Measurements from ENCODE around the gene PGLYRP2. TPM values are rescaled to one million over a fixed set of nuclear protein-coding genes. Genes with fewer than 3 reads are reported as not detected.

The PGLYRP2 gene
- total and polyA plus RNA-seq, 2 experiments from 2014 or later: not detected

DNA sequence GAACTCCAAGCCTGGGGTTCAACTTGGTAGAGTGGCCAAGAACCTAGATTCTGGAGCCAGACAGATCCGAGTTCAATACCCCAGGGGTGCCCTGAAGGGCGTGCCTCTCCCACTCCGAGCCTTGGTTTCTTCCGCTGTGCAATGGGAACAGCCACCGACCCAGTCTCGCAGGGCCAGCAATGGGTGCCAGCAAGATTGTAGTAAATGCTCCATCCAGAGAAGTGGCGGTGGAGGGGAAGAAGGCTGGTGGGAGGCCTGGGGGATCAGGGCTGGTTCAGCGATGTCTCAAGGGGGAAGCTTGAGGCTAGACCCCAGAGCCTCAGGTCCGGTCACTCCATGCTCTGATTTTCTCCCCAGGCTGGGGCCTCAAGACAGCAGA lies 34.1 kb downstream of the PGLYRP2 start:
- no peak overlapping the region for H3K27ac ChIP-seq
- H3F3A ChIP-seq (ENCODE audit: insufficient read depth): peaks cover 2% of the 10 kb centered on the region; the same call in 1 of the 2 replicates
- in situ Hi-C loops (cut with MboI): no loop called here
- no peaks in the 10 kb centered on the region for H3K9me3 ChIP-seq (ENCODE audit: low read depth)
- H3K36me3 ChIP-seq (ENCODE audit: low read depth): no peaks in the 10 kb centered on the region
- H4K20me1 ChIP-seq (ENCODE audit: insufficient read depth): no peaks in the 10 kb centered on the region
- no peak overlapping the region for H3K4me3 ChIP-seq
- no peaks in the 10 kb centered on the region for H3K9me2 ChIP-seq (ENCODE audit: insufficient read depth)
- H3K79me2 ChIP-seq (ENCODE audit: insufficient read depth): no peaks in the 10 kb centered on the region
- TF ChIP-seq EZH2 (IDR thresholded peaks at IDR 0.05; ENCODE audit: insufficient read depth, poor library complexity, severe bottlenecking) (no peak), EZH2phosphoT487 (IDR thresholded peaks at IDR 0.05; ENCODE audit: insufficient read depth, low read depth) (no peak)
- H3K9ac ChIP-seq: no peak overlapping the region
- no peak overlapping the region for H3K4me2 ChIP-seq (ENCODE audit: unreplicated experiment)
- 74 to 79% methylated on average over 9 of the region's 9 CpGs for WGBS, 2 experiments (ENCODE audit: low coverage in 1 of 2, low lambda C conversion rate in 2 of 2, missing lambda C conversion rate in 2 of 2)
- no peak for DNase-seq
- H3K4me1 ChIP-seq (ENCODE audit: insufficient read depth): no peaks in the 10 kb centered on the region; the same call in 1 of the 2 replicates
- H3K27me3 ChIP-seq (replicated peaks; ENCODE audit: insufficient read depth): no peaks in the 10 kb centered on the region
- no peak overlapping the region for H2AFZ ChIP-seq

DNA sequence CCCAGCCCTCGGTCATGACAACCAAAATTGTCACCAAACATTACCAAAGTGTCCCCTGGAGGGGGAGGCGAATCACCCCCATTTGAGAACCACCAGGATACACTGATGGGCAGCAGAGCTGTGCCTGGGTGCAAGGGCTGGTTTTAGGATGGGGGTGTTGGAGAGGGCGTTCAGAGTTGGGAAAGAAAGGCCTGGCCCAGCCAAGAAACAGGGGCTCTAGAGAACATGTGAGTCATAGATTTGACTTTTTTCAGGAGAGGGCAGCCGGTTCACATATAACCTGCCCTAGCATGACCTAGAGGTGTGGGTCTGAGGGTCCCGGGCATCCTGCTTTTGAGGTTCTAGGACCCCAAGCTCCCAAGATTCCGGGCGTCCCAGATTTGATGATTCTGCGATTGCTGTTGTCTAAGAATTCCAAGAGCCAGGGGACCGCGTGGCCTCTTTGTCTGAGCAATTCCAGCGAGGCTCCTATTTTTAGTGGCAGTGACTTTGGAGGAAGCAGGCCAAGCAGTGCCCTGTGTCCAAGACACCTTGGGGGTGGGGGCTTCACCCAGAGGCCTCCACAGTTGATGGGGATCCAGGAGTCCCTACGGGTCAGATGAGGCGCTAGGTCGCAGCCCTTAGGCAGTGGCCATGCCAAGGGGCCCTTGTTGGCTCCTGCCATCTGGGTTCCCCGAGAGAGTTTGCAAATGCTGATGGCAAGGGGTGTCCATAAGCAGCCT lies 34.6 kb downstream of the PGLYRP2 start:
- no peak overlapping the region for H3K4me2 ChIP-seq (ENCODE audit: unreplicated experiment)
- H3K79me2 ChIP-seq (ENCODE audit: insufficient read depth): no peaks in the 10 kb centered on the region
- no peaks in the 10 kb centered on the region for H4K20me1 ChIP-seq (ENCODE audit: insufficient read depth)
- no peaks in the 10 kb centered on the region for H3K9me3 ChIP-seq (ENCODE audit: low read depth)
- no peak overlapping the region for H3K9ac ChIP-seq
- in situ Hi-C loops (cut with MboI): no loop called here
- no peak for DNase-seq
- no peak overlapping the region for H3K4me3 ChIP-seq
- H2AFZ ChIP-seq: no peak overlapping the region
- no peaks in the 10 kb centered on the region for H3F3A ChIP-seq (ENCODE audit: insufficient read depth)
- H3K9me2 ChIP-seq (ENCODE audit: insufficient read depth): no peaks in the 10 kb centered on the region
- TF ChIP-seq EZH2 (IDR thresholded peaks at IDR 0.05; ENCODE audit: insufficient read depth, poor library complexity, severe bottlenecking) (no peak), EZH2phosphoT487 (IDR thresholded peaks at IDR 0.05; ENCODE audit: insufficient read depth, low read depth) (no peak)
- no peaks in the 10 kb centered on the region; the same call in 1 of the 2 replicates for H3K4me1 ChIP-seq (ENCODE audit: insufficient read depth)
- 77 to 81% methylated on average over 15 of the region's 15 CpGs for WGBS, 2 experiments (ENCODE audit: low coverage in 1 of 2, low lambda C conversion rate in 2 of 2, missing lambda C conversion rate in 2 of 2)
- H3K27ac ChIP-seq: no peak overlapping the region
- H3K27me3 ChIP-seq (replicated peaks; ENCODE audit: insufficient read depth): no peaks in the 10 kb centered on the region
- H3K36me3 ChIP-seq (ENCODE audit: low read depth): no peaks in the 10 kb centered on the region

GRCh38 chr19:15443838-15444237 lies 35.5 kb downstream of the PGLYRP2 start:
- Histone ChIP-seq H3K79me2 (ENCODE audit: insufficient read depth) (no peaks in the 10 kb centered on the region), H4K20me1 (ENCODE audit: insufficient read depth) (no peaks in the 10 kb centered on the region), H3K27me3 (replicated peaks; ENCODE audit: insufficient read depth) (no peaks in the 10 kb centered on the region), H3K27ac (no peak overlapping the region), H3K4me2 (ENCODE audit: unreplicated experiment) (no peak overlapping the region), H3K4me3 (no peak overlapping the region), H3K9me2 (ENCODE audit: insufficient read depth) (no peaks in the 10 kb centered on the region), H3K36me3 (ENCODE audit: low read depth) (no peaks in the 10 kb centered on the region), H3F3A (ENCODE audit: insufficient read depth) (no peaks in the 10 kb centered on the region), H3K4me1 (ENCODE audit: insufficient read depth) (no peaks in the 10 kb centered on the region; the same call in 1 of the 2 replicates), H2AFZ (no peak overlapping the region), H3K9ac (no peak overlapping the region), H3K9me3 (ENCODE audit: low read depth) (no peaks in the 10 kb centered on the region)
- TF ChIP-seq EZH2phosphoT487 (IDR thresholded peaks at IDR 0.05; ENCODE audit: insufficient read depth, low read depth): no peak
- no peak for TF ChIP-seq EZH2 (IDR thresholded peaks at IDR 0.05; ENCODE audit: insufficient read depth, poor library complexity, severe bottlenecking)
- DNase-seq: no peak
- in situ Hi-C loops (cut with MboI): no loop called here
- WGBS, 2 experiments (ENCODE audit: low coverage in 1 of 2, low lambda C conversion rate in 2 of 2, missing lambda C conversion rate in 2 of 2): 37 to 43% methylated on average over 10 of the region's 10 CpGs

DNA sequence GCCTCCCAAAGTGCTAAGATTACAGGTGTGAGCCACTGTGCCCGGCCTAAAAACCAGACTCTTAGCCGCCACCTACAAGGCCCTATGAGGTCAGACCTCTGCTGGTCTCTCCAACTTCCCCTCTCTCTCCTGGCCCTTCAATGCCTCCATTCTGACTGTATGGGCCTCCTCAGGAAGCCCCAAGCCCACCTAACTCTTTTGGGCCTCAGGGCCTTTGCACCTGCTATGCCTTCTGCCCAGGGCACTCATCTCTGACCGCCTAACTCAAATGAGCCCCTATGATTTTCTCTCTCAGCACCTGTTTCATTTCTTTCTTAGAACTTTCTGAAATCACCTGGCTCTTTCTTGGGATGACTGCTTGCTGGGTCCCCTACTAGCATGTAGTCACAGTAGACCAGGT lies 36.0 kb downstream of the PGLYRP2 start:
- in situ Hi-C loops (cut with MboI): no loop called here
- H2AFZ ChIP-seq: no peak overlapping the region
- H3K4me3 ChIP-seq: no peak overlapping the region
- no peaks in the 10 kb centered on the region for H3K9me2 ChIP-seq (ENCODE audit: insufficient read depth)
- H3K79me2 ChIP-seq (ENCODE audit: insufficient read depth): no peaks in the 10 kb centered on the region
- H3K4me2 ChIP-seq (ENCODE audit: unreplicated experiment): no peak overlapping the region
- no peaks in the 10 kb centered on the region for H3K4me1 ChIP-seq (ENCODE audit: insufficient read depth)
- H3K9me3 ChIP-seq (ENCODE audit: low read depth): no peaks in the 10 kb centered on the region
- 70 to 74% methylated on average over 3 of the region's 3 CpGs for WGBS, 2 experiments (ENCODE audit: low coverage in 1 of 2, low lambda C conversion rate in 2 of 2, missing lambda C conversion rate in 2 of 2)
- H3K9ac ChIP-seq: no peak overlapping the region
- no peak overlapping the region for H3K27ac ChIP-seq
- no peaks in the 10 kb centered on the region for H4K20me1 ChIP-seq (ENCODE audit: insufficient read depth)
- no peaks in the 10 kb centered on the region for H3K36me3 ChIP-seq (ENCODE audit: low read depth)
- TF ChIP-seq EZH2 (IDR thresholded peaks at IDR 0.05; ENCODE audit: insufficient read depth, poor library complexity, severe bottlenecking) (no peak), EZH2phosphoT487 (IDR thresholded peaks at IDR 0.05; ENCODE audit: insufficient read depth, low read depth) (no peak)
- H3K27me3 ChIP-seq (replicated peaks; ENCODE audit: insufficient read depth): no peaks in the 10 kb centered on the region
- no peaks in the 10 kb centered on the region for H3F3A ChIP-seq (ENCODE audit: insufficient read depth)
- DNase-seq: no peak
